Measurements from ENCODE around the gene MGAT4A.

The MGAT4A gene

GRCh38 chr2:98585386-98585785 lies 145.5 kb downstream of the MGAT4A start:
- peaks cover 4% of the 10 kb centered on the region; the same call in 1 of the 2 replicates for H3F3A ChIP-seq (ENCODE audit: insufficient read depth, low read length)
- 0 out of 2 replicates have a peak, but pooled peaks cover 3% of the 10 kb centered on the region for H3K79me2 ChIP-seq (ENCODE audit: low read length)
- TF ChIP-seq EZH2phosphoT487 (IDR thresholded peaks at IDR 0.05; ENCODE audit: low read length) = no peak
- no peak for TF ChIP-seq EZH2 (optimal IDR thresholded peaks at IDR 0.05; ENCODE audit: low read depth, low read length)
- no peak for TF ChIP-seq CTCF (IDR thresholded peaks at IDR 0.05; ENCODE audit: low read length)
- no peaks in the 10 kb centered on the region for H3K27me3 ChIP-seq (replicated peaks; ENCODE audit: insufficient read depth, low read length)
- no peak overlapping the region for H3K27ac ChIP-seq (ENCODE audit: low read length)
- H2AFZ ChIP-seq (ENCODE audit: low read length) = no peak overlapping the region
- no peaks in the 10 kb centered on the region for H4K20me1 ChIP-seq (ENCODE audit: insufficient read depth, low read length)
- no peak for DNase-seq
- H3K9ac ChIP-seq (ENCODE audit: low read length) = no peak overlapping the region
- no peaks in the 10 kb centered on the region for H3K9me3 ChIP-seq (replicated peaks; ENCODE audit: insufficient read depth, low read length)
- no peak overlapping the region for H3K4me2 ChIP-seq (ENCODE audit: low read depth, low read length)
- H3K36me3 ChIP-seq (replicated peaks; ENCODE audit: insufficient read depth, low read length) = peaks cover 27% of the 10 kb centered on the region
- no peak overlapping the region for H3K4me3 ChIP-seq (ENCODE audit: low read length)
- no peaks in the 10 kb centered on the region for H3K9me2 ChIP-seq (replicated peaks; ENCODE audit: insufficient read depth, low read length)
- no peaks in the 10 kb centered on the region for H3K4me1 ChIP-seq (ENCODE audit: low read length)

DNA sequence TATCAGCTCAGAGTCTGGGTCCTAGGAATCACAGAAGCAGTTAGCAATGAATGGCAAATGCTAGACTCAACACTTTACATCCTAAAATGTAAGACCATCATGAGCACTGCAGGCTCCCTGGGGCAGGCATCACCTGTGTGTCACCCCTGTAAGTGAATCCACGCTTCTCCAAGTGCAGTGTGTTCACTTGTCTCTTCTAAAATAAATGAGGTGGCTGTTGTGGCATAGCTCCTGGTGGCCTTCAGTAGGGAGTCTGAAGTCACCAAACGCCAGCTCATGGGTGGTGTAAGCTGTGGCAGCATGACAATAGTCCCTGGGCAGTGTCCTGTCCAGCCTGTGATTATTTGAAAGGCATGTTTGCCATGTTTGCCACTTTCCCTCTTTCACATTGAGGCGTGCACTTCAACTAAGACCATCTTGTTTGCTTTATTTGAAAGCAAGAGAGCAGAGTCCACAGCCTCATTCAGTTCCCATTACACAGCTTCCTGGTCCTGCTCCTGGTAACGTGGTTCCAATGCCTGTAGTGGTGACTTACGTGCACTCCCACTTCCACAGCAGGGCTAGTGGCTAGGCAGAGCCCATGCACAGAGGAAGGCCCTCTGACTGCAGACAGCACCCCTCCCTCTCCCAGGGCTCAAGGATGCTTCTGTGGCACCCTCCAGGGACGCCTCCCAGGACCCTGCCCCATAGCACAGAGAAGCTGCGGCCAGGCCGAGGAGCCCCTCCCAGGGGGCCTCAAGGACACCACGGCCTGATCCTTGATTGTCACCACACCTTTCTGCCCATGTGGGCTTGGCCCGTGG lies 146.9 kb downstream of the MGAT4A start:
- Histone ChIP-seq H3K9me2 (replicated peaks; ENCODE audit: insufficient read depth, low read length) (no peaks in the 10 kb centered on the region), H3F3A (ENCODE audit: insufficient read depth, low read length) (peaks cover 4% of the 10 kb centered on the region; the same call in 1 of the 2 replicates), H3K27me3 (replicated peaks; ENCODE audit: insufficient read depth, low read length) (no peaks in the 10 kb centered on the region), H3K4me2 (ENCODE audit: low read depth, low read length) (no peak overlapping the region), H3K79me2 (ENCODE audit: low read length) (peaks cover 10% of the 10 kb centered on the region; the same call in 1 of the 2 replicates), H3K9ac (ENCODE audit: low read length) (no peak overlapping the region), H3K9me3 (replicated peaks; ENCODE audit: insufficient read depth, low read length) (no peaks in the 10 kb centered on the region), H3K4me3 (ENCODE audit: low read length) (no peak overlapping the region), H3K36me3 (replicated peaks; ENCODE audit: insufficient read depth, low read length) (peaks cover 21% of the 10 kb centered on the region), H3K4me1 (ENCODE audit: low read length) (no peaks in the 10 kb centered on the region), H3K27ac (ENCODE audit: low read length) (no peak overlapping the region), H4K20me1 (ENCODE audit: insufficient read depth, low read length) (no peaks in the 10 kb centered on the region), H2AFZ (ENCODE audit: low read length) (no peak overlapping the region)
- no peak for TF ChIP-seq CTCF (IDR thresholded peaks at IDR 0.05; ENCODE audit: low read length)
- no peak for DNase-seq

DNA sequence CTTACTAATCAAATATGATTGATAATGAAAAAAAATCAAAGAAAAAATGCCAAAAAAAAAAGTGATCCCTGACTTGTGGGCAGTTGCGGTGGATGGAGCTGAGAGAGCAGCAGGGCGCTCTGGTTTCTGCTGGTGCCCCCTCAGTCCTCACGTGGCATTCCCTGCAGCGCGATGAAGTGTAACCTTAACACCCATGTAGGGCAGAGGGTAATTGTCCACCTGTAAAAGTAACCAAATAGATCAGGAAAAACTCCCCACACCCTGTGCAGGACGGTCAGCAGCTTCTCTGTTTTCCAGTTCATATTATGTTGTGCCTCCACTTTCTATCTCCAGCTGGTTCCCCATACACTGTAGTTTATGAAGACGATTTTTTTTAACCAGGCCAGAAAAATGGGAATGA lies 147.7 kb downstream of the MGAT4A start:
- Histone ChIP-seq H3K79me2 (ENCODE audit: low read length) (peaks cover 10% of the 10 kb centered on the region; the same call in 1 of the 2 replicates), H3F3A (ENCODE audit: insufficient read depth, low read length) (peaks cover 4% of the 10 kb centered on the region; the same call in 1 of the 2 replicates), H3K4me1 (ENCODE audit: low read length) (no peaks in the 10 kb centered on the region), H3K4me3 (ENCODE audit: low read length) (no peak overlapping the region), H3K9me3 (replicated peaks; ENCODE audit: insufficient read depth, low read length) (no peaks in the 10 kb centered on the region), H3K9me2 (replicated peaks; ENCODE audit: insufficient read depth, low read length) (no peaks in the 10 kb centered on the region), H3K27ac (ENCODE audit: low read length) (no peak overlapping the region), H4K20me1 (ENCODE audit: insufficient read depth, low read length) (no peaks in the 10 kb centered on the region), H3K36me3 (replicated peaks; ENCODE audit: insufficient read depth, low read length) (peaks cover 21% of the 10 kb centered on the region), H3K9ac (ENCODE audit: low read length) (no peak overlapping the region), H3K4me2 (ENCODE audit: low read depth, low read length) (no peak overlapping the region), H3K27me3 (replicated peaks; ENCODE audit: insufficient read depth, low read length) (no peaks in the 10 kb centered on the region), H2AFZ (ENCODE audit: low read length) (no peak overlapping the region)
- TF ChIP-seq EZH2phosphoT487 (IDR thresholded peaks at IDR 0.05; ENCODE audit: low read length) (no peak), CTCF (IDR thresholded peaks at IDR 0.05; ENCODE audit: low read length) (no peak), EZH2 (optimal IDR thresholded peaks at IDR 0.05; ENCODE audit: low read depth, low read length) (no peak)
- no peak for DNase-seq

All from MM.1S (cell line).